Left renal cortex interstitium (tissue), 4 donors: ENCODE data around the gene VWA8. TPM values are rescaled to one million over a fixed set of nuclear protein-coding genes. Genes with fewer than 3 reads are reported as not detected.
"Not testable (repeated sequence)": the region's sequence is repeated elsewhere in the genome, so short reads cannot be mapped to it uniquely, and the experiment has no call there.

Source experiments
- DNase-seq, 4 donors: peaks; one replicate each; pipeline ENCODE4 v3.0.0-alpha.2; 2013; ENCODE audit warnings: low read depth in 4 of 4, low spot score in 2 of 4, missing footprints in 1 of 4
- polyA plus RNA-seq, 4 donors: library from polyadenylated mRNA; unstranded; fragments of 120-200 nt; gene quantifications; one replicate each; pipeline ENCODE4 v1.2.1, GENCODE V29; 2013; ENCODE audit not compliant: insufficient read length in 4 of 4

Gene VWA8
- polyA plus RNA-seq, 4 donors = 18.2 to 23.1 (median 19.5) TPM

DNA sequence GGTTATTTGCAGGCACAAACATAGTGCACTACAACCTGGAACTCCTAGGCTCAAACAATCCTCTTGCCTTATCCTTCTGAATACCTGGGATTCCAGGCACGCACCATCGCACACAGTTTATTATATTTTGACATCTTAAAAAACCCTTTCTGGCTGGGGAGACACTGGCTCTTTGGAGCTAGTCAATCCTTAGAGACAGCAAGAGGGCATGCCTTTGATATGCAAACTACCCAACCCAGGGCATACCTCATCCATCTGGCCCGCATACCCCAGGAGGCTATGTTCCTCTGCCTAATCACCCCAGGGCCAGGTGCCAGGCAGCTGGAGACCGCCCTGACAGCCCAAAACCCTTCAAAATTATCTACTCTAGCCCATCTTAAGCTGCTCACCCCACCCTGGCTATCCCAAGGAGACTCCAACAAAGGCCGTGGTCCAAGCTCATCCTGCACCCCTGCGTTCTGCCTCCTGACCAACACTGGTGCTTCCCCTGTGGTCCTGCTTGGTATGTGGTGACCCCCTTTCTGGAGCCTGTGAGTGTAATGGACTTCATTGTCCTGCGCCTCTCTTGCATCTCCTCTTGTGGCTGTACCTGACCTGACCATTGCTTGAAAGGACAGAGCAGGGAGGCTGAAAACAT, 417.1 kb downstream of the VWA8 start:
- no peak for DNase-seq

DNA sequence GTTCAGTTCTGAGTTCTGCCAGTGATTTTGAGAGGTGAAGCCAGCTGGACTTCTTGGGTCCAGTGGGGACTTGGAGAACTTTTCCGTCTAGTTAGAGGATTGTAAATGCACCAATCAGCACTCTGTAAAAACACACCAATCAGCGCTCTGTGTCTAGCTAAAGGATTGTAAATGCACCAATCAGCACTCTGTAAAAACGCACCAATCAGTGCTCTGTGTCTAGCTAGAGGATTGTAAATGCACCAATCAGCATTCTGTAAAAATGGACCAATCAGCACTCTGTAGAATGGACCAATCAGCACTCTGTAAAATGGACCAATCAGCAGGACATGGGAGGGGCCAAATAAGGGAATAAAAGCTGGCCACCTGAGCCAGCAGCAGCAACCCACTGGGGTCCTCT, 418.1 kb downstream of the VWA8 start:
- DNase-seq = not testable (repeated sequence)

DNA sequence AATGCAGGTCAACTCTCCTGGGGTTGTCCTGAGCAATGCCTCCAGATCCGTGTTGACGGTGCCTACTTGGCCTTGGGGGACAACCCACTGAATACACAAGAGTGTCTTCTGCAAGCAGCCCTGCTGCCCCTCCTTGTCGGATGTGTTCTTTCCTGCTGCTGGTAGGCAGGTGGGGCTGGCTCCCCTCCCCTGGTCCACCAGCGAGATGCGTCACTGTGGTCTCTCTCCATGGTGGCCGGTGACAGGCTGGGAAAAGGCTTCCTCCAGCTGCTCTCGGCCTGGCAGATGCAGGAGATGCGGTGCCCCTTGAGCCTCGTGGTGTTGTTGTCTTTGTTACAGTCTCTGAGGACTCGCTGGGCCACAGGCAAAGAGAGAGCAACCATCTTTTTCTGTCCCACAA, 418.6 kb downstream of the VWA8 start:
- DNase-seq = no peak

DNA sequence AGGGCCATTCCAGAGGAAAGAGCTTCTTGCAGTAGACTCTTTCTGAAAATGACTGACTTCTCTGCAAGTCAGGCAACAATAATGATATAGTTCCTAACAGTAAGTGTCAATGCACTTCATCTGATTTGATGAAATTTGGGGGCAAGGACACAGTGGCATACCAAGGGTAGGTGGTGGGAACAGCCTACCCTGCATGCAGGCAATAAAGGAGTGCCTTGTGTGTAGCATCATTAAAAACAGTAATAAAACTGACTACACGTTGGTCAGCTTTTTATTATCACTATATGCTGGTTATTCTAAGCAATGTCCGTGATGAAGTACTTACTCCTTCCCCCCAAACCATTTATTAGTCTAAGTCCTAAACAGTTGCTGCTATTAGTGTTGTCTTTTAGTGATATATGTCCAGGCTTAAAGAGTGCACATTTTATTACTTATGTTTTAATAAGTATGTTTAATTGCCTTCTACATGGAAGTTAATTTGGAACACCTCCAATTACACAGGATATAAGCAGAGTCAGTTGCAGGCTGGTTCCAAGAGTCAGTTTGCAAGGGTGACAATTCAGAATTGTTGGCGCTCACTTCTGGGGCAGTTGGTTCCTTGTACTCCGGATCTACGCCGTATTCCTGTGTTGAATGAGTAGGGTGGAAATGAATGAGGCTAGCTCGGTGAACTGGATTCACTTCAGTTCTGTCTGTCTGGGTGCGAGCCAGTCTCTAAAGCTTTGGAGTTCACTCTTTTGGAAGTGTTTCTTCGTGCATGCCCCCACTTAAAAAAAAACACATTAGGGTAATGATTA, 419.6 kb downstream of the VWA8 start:
- DNase-seq = no peak

DNA sequence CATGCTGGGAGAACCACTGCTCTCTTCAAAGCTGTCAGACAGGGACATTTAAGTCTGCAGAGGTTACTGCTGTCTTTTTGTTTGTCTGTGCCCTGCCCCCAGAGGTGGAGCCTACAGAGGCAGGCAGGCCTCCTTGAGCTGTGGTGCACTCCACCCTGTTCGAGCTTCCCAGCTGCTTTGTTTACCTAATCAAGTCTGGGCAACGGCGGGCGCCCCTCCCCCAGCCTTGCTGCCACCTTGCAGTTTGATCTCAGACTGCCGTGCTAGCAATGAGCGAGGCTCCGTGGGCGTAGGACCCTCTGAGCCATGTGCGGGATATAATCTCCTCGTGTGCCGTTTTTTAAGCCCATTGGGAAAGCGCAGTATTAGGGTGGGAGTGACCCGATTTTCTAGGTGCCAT, 420.7 kb downstream of the VWA8 start:
- DNase-seq = not testable (repeated sequence)

DNA sequence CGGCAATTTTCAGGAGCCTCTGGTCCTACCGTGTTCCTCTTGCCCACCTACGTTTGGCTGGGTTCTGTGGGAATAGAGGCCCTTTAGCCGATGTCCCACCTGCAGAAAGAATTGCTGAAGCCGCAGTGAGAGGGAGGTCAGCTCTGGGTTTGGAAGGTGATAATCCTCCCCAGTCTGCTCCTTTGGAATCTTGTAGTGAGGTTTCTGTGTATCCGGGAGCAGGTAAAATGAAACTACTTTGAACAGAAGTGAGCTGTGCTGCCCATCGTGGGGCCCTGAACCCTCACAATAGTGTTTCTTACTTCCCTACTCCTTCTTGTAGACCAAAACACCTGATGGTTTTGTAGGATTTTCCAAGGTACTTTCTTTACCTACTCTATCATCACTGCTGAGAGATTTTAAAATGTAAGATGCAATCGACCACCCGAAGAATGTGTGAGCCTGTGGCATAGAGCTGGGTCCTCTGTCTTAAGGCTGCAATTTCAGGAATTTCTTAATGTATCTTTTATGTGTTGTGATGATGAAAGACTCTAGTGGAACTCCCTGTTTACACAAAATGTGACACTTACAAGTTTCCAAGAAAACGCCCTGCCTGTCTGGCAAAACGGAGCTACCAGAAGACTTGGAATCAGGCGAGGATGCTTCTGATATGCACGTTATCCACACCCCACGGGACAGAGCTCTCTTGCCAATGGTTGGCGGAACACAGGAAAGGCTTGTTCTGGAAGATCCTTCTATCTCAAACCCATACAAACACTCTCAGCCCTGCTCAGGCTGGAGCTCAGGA, 427.4 kb downstream of the VWA8 start:
- DNase-seq = no peak

DNA sequence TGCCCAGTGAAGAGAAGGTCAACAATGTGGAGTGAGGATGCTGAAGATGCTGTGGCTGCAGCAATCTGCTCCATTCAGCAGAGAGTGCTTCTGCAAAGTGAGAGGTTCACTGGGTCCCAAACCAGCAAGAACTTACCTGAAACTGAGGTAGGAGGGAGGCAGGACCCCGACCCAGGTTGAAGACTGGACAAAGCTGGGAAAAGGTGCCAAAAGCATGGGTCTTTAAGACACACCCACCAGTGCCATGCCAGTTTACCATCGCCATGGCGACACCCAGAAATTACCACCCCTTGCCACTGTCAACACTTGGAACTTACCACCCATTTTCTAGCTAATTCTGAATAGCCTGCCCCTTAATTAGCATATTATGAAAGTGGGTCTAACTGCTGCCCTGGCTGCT, 432.9 kb downstream of the VWA8 start:
- DNase-seq = no peak

DNA sequence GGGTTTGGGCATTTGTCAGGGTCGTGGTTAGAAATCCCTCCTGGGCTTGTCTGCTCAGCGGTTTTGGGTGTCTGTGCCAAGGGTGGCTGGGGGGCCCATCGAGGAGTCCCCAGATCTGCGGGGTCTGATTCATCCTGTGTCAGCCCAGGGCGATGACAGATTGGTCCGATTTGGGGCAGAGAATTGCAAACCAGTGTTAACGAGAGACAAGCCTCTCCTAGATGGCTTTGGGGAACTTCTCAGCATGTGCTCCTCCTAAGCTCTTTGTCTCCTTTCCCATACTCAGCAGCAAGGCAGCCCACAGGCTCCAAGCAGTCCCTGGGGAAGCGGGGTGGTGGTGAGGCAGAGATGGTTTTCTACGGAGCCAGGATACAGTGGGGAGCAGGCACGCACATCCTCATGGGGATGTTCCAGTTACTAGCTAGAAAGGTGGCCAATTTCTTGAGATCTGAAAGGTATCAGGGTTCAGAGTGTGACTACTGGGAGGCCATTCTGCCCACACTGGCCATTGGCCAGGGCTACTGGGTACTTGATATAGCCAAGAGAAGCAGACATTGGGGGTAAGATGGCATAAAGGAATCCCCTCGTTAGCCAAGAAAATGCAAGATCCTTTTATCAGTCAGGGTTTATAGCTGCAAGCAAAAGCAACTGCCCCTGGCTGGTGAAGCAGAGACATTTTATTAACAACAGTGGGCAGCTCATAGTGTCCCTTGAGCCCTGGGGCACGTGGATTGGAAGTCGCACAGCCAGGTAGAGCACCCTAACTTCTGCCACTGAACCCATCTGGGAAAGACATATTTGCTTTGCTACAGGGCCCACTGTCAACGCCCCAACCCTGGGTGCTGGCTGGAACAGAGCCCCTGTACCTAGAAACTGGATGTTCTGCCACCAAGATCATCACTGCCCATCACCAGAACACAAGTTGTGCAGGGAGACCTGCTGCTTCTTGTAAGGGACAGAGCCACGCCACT, 440.0 kb downstream of the VWA8 start:
- DNase-seq = no peak

DNA sequence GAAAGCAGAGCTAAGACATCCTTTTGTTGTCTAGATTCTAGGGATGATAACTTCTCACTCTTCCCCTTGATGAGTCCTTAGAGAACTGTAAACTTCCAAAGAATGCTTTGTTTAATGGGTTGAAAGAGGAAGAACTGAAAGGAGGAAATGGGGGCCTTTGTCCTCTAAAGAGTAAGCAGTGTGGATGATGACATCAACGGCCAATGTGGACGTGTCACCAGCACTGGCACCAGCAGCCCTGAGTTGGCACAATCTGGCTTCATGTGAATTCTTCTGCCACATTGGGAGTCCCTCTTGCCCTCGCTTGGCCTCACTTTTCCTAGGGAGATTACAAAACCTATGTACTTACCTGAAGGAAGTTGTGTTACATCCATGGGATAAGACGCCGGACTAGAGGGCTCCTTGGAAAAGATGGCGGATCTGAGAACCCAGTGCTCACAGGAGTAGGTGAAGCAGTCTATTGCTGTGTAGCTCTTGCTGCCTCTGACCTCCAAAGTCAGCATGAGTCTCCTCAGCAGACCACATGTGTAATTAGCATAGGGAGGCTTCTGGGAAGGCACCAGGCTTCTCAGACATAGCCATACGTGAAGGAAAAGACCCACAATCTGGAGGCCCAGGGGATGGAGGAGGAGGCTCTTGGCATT, 440.8 kb downstream of the VWA8 start:
- DNase-seq = no peak

Other genes with a start within 250 kb of the VWA8 start
- gene DGKH, start 87.5 kb upstream of the VWA8 start, polyA plus RNA-seq = 10 to 100 TPM in 1 of 4 donors, 1 to 10 TPM in 3; 4.2 to 11.4 (median 6.7) TPM